NCI-H1048 (cell line): Measurements from ENCODE around the gene TMA16.
"Not testable (repeated sequence)": the region's sequence is repeated elsewhere in the genome, so short reads cannot be mapped to it uniquely, and the experiment has no call there.

Experiments used
- DNase-seq: peaks from one replicate; lab custom pipeline; 2025; lab: John Stamatoyannopoulos, UW

Gene TMA16

DNA sequence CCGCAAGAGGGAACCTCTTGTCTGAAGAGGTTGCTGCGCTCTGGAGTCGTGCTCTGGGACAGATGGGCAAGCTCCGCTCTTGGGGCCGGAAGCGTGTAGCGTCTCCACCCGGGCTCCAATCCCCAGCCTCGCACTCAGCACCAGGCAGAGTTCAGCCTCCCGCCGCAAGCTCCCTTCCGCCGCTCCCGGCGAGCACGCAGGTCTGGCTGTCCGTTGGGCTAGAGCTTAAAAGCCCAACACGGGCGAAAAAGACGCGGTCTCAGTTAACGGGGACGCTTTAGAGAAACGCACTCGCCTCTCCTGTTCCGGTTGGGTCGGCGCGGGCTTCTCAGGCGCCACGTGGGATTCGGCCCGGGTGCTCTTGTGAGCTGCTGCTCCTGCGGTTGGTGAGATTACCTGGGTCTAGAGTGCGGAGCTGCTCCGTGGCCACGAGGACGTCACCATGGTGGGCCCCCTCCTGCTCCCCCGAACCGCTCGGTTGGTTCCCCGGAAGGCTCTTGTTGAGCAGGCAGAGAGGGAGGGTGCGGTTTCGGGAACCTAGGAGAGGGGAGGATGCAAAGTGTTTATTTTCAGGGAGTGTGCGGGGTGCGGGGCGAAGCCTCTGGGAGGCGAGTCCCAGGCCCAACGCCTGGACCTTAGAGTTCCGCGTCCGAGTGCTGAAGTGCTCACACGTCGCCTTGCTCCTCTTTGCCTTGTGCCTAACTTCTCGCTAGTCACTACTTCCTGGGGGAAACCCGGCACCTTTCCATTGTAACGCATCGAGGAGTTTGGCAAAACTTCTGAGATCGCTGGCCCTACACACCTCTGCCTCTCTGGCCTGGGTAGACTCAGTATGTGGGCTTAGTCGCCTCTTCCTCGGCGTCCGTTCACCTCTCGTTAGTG lies at the start of gene TMA16:
TMA16 (plus strand) TSS at position 331 of the 882 bp plus-strand sequence; CDS start at position 443, 112 bp downstream.
- DNase-seq: peak; percentile 80

DNA sequence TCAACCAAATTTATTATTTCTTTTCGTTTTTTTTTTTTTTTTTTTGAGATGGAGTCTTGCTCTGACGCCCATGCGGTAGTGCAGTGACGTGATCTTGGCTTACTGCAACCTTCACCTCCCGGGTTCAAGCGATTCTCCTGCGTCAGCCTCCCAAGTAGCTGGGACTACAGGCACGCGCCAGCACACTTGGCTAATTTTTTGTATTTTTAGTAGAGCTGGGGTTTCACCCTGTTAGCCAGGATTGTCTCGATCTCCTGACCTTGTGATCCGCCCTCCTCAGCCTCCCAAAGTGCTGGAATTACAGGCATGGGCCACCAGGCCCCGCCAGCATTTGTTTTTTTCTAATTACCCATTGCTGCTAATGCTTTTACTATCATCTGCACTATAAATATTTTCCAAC lies 47.5 kb upstream of the TMA16 start:
- DNase-seq: not testable (repeated sequence)

DNA sequence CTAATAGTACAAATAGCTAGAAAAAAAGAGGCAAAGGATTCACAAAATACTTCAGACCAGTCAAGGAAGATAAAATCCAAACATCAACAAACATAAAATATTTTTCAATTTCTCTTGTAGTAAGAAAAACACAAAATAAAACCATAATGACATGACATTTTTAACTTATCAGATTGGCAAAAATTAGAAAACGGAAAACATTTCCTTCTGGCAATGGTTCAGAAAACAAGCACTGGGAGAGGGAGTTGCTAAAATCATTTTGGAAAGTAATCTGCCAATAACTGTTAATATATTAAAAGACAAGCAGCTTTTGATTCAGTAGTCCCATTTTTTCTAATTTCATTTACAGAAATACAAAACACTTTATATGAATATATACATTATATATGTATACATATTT lies 47.0 kb upstream of the TMA16 start:
- DNase-seq: no peak

DNA sequence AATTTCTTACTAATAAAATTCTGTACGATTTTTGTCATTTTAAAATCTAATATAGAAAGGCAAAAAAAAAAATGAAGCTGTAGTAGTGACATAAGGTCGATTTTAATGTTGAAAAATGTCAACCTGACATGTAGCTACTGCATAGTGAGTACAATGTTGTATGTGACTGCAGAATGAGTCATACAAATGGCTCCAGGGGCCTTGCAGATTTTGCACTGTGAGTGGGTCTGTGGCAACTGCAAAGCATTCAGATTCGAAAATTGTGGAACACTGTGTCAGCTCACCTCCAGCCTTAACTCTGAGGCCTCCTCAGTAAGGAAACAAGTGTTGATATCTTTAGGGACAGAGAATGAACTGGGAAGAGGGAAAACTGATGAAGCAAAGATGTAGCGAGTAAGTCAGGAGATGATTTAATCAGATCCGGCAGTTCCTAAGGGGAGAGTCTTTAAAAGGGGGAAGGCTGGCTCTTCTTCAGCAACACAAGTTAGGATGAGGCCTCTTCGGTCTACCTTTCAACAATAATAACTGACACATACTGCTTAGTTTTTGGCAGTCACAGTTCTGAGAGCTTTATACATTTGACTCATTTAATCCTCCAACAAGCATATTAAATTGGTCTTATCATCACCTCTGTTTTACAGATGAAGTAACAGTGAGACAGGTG lies 45.8 kb upstream of the TMA16 start:
- no peak for DNase-seq

DNA sequence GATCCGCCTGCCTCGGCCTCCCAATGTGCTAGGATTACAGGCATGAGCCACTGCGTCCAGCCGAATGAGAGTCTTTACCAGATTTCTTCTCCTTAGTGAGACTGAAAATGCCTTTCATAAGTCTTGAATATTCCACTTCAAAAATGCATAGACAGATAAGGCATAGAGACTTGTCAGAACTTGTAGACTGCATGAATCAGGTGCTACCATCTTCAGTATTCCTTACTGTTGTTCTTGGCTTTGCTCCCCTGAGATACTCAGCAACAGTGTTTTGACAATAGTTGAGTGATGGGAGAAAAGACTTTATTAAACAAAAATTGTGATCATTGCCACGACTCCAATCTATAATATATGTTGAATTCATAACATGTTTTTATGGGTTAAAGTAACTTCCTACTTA lies 31.9 kb upstream of the TMA16 start:
- DNase-seq: no peak

DNA sequence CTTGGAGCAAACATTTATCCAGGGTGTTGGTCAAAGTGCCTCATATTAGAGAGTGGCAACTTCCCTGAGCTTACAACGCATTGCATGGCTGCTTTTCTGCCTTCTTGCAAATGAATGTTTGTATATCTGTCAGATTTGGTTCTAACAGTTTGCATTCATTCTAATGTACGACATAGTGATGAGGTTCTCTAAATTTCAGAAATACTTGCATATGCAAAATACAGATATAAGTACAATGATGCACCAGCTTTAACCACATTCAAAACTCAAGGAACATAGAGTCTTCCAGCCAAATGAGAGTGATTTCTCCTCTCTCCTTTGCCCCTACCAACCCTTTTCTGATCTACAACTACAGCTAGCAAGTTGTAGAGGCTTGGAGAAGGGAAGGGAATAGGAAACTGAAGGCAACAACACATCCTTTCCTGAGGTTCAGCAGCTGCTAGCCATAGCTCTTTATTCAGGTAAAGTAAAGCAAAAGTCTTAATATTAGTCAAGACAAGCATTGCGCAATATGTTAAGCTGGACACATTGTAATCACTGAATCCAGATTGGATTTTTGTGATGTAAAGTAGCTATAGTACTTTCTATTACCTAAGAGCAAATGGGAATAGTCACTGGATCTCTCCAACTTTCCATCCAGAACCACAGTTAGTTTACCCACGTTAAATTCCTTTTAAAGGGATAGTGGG lies 27.3 kb upstream of the TMA16 start:
- DNase-seq: no peak

DNA sequence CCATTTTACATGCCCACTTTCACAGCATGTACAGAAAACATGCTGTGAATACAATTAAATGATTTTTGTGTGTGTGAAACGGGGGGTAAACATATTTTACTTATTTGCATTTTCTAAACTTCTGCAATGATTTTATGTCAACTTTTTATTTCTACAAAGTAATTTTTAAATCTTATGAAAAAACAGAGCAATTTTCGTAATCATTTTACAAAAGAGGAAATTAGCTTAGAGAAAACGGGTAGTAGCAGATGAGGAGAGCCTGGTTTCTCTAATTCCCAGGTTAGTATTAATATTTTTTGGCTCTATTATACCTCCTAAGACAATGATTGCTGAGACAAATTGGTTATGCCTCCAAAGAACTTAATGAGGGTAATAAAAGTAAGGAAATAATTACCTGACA lies 24.1 kb upstream of the TMA16 start:
- DNase-seq: no peak

DNA sequence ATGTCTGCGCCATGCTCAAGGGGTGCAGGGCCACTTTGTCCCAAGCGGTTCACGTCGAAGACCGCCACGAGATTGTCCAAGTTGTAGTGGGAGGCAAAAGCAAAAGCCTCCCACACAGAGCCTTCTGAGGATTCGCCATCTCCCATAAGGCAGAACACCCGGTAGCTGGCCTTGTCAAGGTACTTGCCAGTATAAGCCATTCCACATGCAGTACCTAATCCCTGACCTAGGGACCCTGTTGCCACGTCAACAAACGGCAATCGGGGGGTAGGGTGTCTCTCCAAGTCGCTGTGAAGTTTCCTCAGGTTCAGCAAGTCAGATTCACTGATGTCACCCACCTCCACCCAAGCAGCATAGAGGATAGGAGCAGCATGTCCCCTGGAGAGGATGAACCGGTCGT lies 21.4 kb upstream of the TMA16 start:
- no peak for DNase-seq

DNA sequence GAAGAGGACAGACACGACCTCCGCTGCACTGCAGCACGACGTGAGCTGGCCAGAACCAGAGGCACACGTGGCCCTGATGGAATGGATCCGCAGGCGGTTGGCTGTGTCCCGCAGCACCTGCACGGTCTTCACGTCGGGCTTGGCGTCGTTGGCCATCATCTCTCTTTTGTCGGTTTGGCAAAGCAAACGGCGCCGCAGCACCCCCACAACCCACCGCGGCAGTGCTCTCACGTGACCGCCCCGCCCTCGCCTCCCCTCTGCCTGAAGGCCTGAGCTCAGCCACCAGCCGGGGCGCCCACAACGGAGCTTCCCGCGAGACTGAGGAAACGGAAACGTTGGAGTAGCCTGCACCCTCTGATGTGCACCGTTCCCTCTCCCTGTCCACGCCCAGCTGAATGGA lies 20.9 kb upstream of the TMA16 start, which contains the start of gene TKTL2:
TKTL2 (minus strand) TSS at position 179 of the 400 bp plus-strand sequence; CDS start at position 159, 20 bp downstream.
- no peak for DNase-seq

DNA sequence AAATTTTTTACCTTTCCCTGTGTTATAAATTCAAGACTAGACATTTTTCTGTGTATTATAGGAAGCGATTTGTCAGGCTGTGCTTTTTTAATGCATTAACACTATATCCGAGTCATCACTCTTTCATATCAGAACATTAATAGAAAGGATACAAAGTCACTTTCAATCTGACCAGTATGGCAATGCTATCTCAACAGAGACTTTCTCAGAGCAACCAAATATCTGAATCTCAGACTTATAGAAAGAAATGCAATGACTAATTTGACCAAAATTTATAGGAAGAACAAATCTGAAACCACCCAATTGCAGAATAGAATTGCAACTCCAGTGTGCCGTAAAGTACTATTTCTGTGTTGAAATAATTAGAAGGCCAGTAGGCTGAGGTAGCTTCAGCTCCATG lies 20.5 kb upstream of the TMA16 start:
- no peak for DNase-seq

DNA sequence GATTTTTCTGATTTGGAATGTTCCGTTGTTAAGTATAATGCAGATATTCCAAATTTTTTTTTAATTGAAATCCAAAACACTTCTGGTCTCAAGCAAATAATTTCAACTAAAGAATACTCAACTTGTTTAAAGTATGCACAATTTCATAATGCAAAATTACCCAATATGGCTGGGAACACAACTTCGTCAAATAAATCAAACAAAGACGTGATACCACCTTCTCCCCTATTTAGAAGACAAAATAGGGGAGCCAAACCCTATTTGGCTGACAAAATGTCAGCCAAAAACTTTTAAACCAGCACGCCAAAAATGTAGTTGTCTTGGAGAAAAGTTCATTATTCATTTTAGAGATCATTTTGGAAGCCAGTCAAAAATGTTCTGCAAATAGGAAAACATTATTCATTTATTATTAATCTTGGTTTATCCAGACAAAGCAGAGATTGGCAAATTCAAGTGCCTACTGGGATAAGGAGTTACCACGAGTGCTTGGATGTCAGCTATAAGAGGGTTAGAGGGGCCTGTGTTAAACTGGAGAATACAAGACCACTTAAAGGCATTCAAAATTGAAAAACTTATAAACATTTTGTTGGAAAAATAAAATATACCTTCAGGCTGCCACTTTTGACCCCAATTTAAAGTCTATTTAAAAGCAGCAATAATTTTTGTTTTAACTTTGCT lies 17.6 kb upstream of the TMA16 start:
- no peak for DNase-seq

DNA sequence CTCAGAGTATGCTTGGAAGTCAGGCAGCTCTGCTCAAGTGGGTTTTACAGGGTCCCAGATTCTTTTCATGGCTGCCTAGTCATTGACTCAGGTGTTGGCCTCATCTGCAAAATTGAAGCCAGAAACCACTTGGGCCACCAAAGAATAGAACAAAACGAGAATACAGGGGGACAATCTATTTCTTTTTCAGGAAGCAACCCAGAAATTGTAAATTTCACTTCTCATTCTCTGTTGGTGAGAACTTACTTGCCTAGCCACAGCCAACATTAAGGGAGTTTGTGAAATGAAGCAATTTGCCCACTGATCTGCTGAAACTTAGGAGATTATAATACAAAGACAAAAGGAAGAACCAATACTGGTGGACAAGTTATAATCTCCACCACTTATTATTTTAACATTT lies 12.3 kb upstream of the TMA16 start:
- no peak for DNase-seq

DNA sequence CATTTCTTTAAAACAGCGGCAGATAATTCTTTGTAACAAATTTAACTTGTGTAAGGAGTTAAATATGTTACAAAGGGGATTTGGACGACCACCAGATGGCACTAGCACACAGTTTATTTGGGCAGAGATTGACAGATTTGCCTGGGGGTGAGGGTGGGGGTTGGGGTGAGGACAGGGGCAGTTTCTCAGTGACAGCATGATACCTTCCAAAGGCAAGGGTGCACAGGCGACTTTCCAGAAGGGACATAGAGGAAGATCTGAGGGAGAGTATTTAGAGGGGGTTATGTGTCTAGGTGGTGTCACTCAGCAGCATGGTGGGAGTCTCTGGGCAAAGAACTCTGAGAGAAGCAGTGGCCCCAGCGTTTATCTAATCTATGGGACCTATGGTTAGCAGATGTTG lies 9.6 kb upstream of the TMA16 start:
- no peak for DNase-seq

DNA sequence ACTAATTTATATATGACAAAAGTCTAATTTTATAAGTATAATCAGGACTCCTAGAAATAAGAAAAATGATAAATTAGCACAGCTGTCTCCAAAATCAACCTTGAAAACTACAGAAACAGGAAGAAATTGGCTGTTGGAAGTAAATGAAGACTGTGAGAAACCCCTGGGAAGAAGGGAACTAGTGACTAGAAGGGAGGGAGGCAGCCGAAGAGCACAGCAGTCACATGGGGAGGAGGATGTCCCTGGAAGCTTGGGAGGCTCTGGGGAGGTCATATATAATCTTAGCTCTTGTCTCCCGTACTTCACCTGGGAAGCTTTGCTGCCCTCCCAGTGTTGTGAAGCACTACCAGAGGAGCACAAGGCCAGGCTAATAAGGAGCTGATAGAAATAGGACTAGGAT lies 8.9 kb upstream of the TMA16 start:
- DNase-seq: no peak

DNA sequence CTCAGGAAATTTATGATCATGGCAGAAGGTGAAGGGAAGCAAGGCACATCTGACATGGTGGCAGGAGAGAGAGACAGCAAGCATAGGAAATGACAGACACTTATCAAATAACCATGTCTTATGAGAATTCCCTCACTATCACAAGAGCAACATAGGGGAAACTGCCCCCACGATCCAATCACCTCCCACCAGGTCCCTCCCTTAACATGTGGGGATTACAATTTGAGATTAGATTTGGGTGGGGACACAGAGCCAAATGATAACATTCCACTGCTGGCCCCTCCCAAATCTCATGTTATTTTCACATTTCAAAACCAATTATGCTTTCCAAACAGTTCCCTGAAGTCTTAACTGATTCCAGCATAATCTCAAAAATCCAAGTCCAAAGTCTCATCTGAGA lies 8.2 kb upstream of the TMA16 start:
- no peak for DNase-seq

DNA sequence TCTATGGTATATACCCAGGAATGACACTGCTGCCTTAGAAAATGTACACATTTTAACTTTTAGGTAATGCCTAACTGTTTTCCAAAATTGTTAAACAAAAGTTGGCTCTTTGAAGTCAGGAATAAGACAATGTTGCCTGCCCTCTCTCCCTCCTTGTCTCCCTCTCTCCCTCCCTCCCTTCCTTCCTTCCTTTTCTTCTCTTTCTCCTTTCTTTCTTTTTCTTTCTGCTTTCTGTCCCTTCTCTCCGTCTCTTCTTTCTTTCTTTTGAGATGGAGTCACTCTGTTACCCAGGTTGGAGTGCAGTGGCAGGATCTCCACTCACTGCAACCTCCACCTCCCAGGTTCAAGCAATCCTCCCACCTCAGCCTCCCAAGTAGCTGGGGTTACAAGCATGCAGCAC lies 4.6 kb upstream of the TMA16 start:
- no peak for DNase-seq

DNA sequence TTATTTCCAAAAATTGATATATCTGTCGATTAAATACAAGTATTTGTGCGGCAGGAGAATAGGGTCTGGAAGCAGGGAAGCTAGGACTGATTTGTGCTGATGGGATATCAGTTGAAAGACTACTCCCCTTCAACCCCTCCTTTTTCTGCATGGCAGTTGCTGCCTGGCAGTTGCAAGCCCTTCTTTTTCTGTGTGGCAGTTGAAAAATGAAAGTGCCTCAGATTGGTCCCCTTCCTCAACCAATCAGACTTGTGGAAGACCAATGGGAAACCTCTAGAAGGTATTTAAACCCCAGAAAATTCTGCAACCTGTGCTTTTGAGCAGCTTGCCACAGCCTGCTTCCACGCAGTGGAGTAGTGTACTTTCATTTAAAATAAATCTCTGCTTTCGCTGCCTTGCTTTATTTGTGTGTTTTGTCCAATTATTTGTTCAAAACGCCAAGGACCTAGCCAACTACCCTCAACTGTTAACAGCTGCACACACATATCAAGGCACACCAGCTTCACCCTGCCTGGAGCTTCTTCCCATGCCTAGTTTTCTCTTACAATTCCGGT lies 1.5 kb upstream of the TMA16 start:
- DNase-seq: no peak

DNA sequence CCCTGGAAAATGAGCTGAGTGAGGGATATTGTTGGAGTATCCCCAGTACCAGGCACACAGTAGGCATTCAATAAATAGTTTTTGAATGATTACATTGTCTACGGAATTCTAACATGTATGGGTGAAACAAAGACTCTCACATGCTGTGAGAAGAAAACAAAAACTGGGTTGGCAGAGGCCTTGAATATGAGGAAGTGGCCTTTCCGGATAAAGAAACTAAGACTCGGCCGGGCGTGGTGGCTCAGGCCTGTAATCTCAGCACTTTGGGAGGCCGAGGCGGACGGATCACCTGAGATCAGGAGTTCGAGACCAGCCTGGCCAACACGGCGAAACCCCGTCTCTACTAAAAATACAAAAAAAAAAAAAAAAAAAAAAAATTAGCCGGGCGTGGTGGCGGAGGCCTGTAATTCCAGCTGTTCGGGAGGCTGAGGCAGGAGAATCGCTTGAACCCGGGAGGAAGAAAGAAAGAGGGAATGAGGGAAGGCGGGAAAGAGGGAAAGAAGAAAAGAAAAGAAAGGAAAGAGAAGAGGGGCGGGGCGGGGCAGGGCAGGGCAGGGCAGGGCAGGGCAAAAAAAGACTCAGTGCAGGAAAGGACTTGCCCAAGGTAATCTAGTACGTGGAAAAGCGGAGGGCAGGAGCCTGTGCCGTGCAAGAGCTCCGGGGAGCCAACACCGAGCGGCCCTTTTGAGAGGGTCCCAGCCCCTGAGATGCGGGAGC lies 689 bp upstream of the TMA16 start:
- no peak for DNase-seq

DNA sequence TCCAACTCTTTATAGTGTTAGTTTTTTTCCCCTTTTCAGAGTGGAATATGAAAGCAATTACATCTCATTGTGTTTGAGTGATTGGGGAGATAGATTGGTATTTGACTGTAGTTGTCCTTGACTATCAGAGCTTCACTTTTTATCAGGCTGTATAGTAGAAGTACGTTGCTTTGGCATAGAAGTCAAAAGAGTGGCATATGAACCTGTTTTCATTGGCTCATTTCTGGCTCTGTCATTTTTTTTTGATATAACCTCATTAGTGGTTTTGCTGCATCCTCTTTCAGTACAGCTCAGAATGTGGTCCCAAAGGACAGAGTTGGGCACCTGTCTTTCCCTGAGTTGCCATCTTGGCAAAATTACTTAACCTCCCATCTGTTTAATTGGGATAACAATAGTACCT lies 1.4 kb downstream of the TMA16 start:
- no peak for DNase-seq

DNA sequence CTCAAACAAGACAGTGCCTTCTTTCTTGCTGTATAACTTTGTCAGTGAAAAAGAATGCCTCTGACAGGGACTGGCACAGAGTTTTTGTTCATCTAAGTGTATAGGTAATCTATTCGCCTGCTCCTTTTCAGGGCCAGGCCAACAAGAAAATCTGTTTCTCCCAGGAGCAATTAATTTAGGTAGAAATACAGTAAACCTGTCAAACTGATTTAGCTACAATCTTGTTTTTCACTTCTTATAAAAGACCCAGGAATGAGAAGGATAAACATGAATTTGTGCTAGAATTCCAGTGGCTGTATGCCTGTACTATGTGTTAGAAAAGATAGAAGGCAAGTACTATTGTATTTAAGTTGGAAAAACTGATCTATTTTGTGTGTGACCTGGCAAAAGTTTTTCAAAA lies 6.1 kb downstream of the TMA16 start:
- no peak for DNase-seq

DNA sequence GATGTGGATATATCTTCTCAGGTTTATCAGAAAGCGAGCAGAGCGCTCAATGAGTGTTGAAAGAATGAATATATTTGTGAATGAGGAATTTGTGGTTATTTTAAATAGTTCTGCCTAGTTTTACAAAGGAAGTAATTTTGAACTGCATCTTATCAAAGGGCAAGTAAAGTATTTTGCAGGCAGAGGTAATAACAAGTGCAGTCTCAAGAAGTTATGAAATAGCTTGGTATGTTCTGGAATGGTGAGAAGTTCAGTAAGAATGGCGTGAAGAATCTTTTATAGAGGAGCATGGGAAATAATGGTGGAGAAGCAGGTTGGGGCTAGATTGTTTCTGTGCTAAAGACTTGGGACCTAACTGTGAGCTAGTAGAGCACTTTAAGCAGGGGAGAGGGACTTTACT lies 10.9 kb downstream of the TMA16 start:
- no peak for DNase-seq
